CD4-positive, CD25-positive, alpha-beta regulatory T cell (primary cell): Measurements from ENCODE around the gene PHLDA3. TPM values are rescaled to one million over a fixed set of nuclear protein-coding genes. Genes with fewer than 3 reads are reported as not detected.

Experiments used
- ATAC-seq, 2 donors: fragments of 150-1000 bp; cut with Tn5 transposase; one replicate each; pipeline ENCODE4 v1.10.0; 2021; ENCODE audit warnings: low read depth in 2 of 2, moderate number of reproducible peaks in 2 of 2, moderate library complexity in 1 of 2
- DNase-seq, 3 donors: peaks; one replicate each; pipeline versions ENCODE4 v3.0.0 to v3.0.0-alpha.2; 2012 to 2022; ENCODE audit warnings: mixed read lengths in 1 of 3
- H3K27ac ChIP-seq: one replicate; pipeline ENCODE4 v1.7.0; 2013; ENCODE audit warnings: mild to moderate bottlenecking, low read length; ENCODE audit not compliant: insufficient read depth, poor library complexity, severe bottlenecking
- H3K27me3 ChIP-seq: one replicate; pipeline ENCODE4 v1.7.0; 2013; ENCODE audit warnings: low read length; ENCODE audit not compliant: control insufficient read depth, insufficient read depth
- H3K36me3 ChIP-seq: one replicate; pipeline ENCODE4 v1.7.0; 2013; ENCODE audit warnings: mild to moderate bottlenecking, low read length, moderate library complexity; ENCODE audit not compliant: control insufficient read depth, insufficient read depth
- H3K4me1 ChIP-seq: 2 replicates; pipeline ENCODE4 v1.7.0; 2013; ENCODE audit warnings: mild to moderate bottlenecking, low read length; ENCODE audit not compliant: insufficient read depth, control insufficient read depth, poor library complexity, severe bottlenecking
- H3K4me3 ChIP-seq: one replicate; pipeline ENCODE4 v1.7.0; 2013; ENCODE audit warnings: low read depth, mild to moderate bottlenecking, low read length, moderate library complexity
- H3K9me3 ChIP-seq, 2 experiments: 1 replicate in 1 of 2; 2 replicates in 1 of 2; pipeline ENCODE4 v1.7.0; 2013; ENCODE audit warnings: low read length in 2 of 2, mild to moderate bottlenecking in 1 of 2, moderate library complexity in 1 of 2; ENCODE audit not compliant: control insufficient read depth in 2 of 2
- H3K27ac Mint-ChIP-seq, 3 donors: one replicate each; pipeline ENCODE4 v1.8.0; 2020 to 2022; ENCODE audit warnings: mild to moderate bottlenecking in 3 of 3, mixed read lengths in 3 of 3, moderate library complexity in 2 of 3
- H3K27me3 Mint-ChIP-seq: one replicate; pipeline ENCODE4 v1.8.0; 2022; ENCODE audit warnings: mild to moderate bottlenecking, mixed read lengths
- H3K36me3 Mint-ChIP-seq: one replicate; pipeline ENCODE4 v1.8.0; 2020; ENCODE audit warnings: mixed read lengths
- H3K4me1 Mint-ChIP-seq, 4 donors: one replicate each; pipeline ENCODE4 v1.8.0; 2020 to 2022; ENCODE audit warnings: mixed read lengths in 4 of 4, mild to moderate bottlenecking in 1 of 4
- H3K4me3 Mint-ChIP-seq, 4 donors: one replicate each; pipeline ENCODE4 v1.8.0; 2020 to 2022; ENCODE audit warnings: mild to moderate bottlenecking in 4 of 4, mixed read lengths in 4 of 4, moderate library complexity in 3 of 4
- H3K9me3 Mint-ChIP-seq, 7 donors: one replicate each; pipeline ENCODE4 v1.8.0; 2020 to 2022; ENCODE audit warnings: mixed read lengths in 7 of 7, mild to moderate bottlenecking in 3 of 7, moderate library complexity in 2 of 7
- polyA plus RNA-seq, 4 donors: library from polyadenylated mRNA; unstranded; fragments of 300-500 nt; fragmentation: Illumina TruSeq; gene quantifications; one replicate each; pipeline ENCODE4 v1.2.3, GENCODE V29; 2021
- total RNA-seq: library from RNA; stranded (reverse); gene quantifications from one replicate; pipeline ENCODE4 v1.2.3, GENCODE V29; 2022

The PHLDA3 gene
- total and polyA plus RNA-seq, 5 donors from 2014 or later: 0.62 to 2.1 (median 1.4) TPM

DNA sequence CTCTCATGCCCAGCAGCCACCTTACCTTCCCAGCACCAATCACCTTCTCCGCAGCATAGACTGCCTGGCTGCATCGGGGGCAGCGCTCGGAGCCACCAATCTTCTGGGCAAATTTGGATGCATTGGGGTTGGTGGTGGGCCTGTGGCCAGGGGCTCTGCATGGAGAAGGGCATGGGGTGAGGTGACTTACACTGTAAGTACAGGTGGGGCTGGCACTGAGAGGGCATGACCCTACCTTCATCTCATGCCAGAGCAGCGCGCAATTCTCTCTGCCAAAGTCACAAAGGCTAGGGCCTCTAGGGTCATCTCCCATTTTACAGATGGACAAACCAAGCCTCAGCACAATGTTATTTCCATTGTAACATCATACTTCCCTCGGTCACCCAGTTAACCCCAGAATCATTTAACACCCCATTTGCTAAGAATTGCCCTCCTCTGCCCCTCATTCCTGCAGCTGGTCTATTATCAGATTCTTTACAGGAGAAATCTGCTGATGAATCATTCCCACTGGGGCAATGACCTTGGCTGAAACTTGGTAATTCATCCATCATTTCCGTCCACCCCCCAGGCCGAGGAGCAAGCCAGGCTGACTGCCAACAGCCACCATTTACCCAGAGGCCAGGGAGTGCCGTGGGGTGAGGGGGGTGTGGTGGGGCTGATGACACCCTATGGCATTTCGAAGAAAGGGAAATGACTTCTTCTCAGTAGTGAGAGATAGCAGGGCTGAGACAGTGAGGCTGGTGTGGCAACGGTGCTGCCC is 20.0 kb upstream of the PHLDA3 start:
- Histone ChIP-seq H3K27ac (no peak overlapping the region), H3K36me3 (peaks cover 45% of the 10 kb centered on the region), H3K4me3 (no peak overlapping the region), H3K4me1 (no peaks in the 10 kb centered on the region), H3K9me3 (no peaks in the 10 kb centered on the region), H3K27me3 (no peaks in the 10 kb centered on the region)
- H3K9me3 Mint-ChIP-seq: no peaks in the 10 kb centered on the region
- no peaks in the 10 kb centered on the region for H3K27me3 Mint-ChIP-seq
- no peak overlapping the region for H3K4me3 Mint-ChIP-seq
- H3K4me1 Mint-ChIP-seq: peaks cover 0 to 6% (median 0%) of the 10 kb centered on the region in 4 donors
- DNase-seq (no peak), ATAC-seq (no peak)
- H3K27ac Mint-ChIP-seq: peak overlapping the region in 1 of 3 donors; percentile 71
- peaks cover 36% of the 10 kb centered on the region for H3K36me3 Mint-ChIP-seq

DNA sequence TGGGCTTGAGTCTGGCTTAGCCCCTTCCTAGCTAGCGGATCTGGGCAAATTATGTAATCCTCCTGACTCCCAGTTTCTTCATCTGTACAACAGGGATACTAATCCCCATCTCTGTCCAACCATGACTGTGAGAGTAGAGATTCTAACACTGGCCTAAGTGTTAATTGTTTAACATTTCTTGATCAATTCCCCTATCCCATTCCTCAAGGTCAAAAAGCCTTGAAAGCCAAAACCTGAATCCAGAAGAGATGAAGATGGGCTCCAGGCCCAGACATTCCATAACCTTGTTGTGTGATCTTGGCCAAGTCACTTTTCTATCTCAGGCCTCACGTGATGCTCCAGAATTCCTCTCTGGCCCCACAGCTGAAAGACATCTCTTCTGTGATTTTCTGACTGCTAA is 18.8 kb upstream of the PHLDA3 start:
- no peak overlapping the region for H3K27ac ChIP-seq
- no peaks in the 10 kb centered on the region for H3K9me3 ChIP-seq
- H3K4me3 ChIP-seq: no peak overlapping the region
- no peaks in the 10 kb centered on the region for H3K9me3 Mint-ChIP-seq
- no peaks in the 10 kb centered on the region for H3K27me3 Mint-ChIP-seq
- ATAC-seq: no peak
- H3K36me3 ChIP-seq: peaks cover 45% of the 10 kb centered on the region
- H3K27me3 ChIP-seq: no peaks in the 10 kb centered on the region
- peaks cover 28% of the 10 kb centered on the region for H3K36me3 Mint-ChIP-seq
- H3K4me1 ChIP-seq: no peaks in the 10 kb centered on the region
- H3K4me3 Mint-ChIP-seq: no peak overlapping the region
- H3K27ac Mint-ChIP-seq: peak overlapping the region in 2 of 3 donors; percentile 42 to 60
- H3K4me1 Mint-ChIP-seq: peaks cover 0 to 5% (median 0%) of the 10 kb centered on the region in 4 donors
- no peak for DNase-seq

DNA sequence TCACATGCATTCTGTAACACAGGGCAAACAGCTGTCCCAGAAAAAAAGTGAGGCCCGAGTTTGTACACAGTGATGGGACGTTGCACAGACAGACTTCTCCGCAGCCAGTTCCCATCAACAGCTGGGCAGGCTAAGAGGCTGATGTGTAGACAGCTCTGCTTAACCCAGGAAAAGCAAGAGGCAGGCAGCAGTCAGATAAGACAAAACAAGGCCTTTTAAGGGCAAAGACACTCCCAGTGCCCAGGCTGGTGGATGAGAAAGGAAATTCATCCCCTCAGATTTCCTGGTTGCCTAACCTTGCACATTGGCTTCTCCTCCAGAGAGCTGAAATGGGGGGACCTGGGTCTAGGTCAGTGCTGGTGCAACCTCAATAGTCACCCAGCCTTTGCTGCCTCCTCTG is 17.2 kb upstream of the PHLDA3 start:
- Histone ChIP-seq H3K27me3 (no peaks in the 10 kb centered on the region), H3K4me3 (no peak overlapping the region), H3K9me3 (no peaks in the 10 kb centered on the region), H3K4me1 (peaks cover 9% of the 10 kb centered on the region), H3K36me3 (peaks cover 42% of the 10 kb centered on the region), H3K27ac (no peak overlapping the region)
- H3K27me3 Mint-ChIP-seq: peaks cover 9% of the 10 kb centered on the region
- H3K36me3 Mint-ChIP-seq: peaks cover 24% of the 10 kb centered on the region
- H3K4me3 Mint-ChIP-seq: no peak overlapping the region
- no peaks in the 10 kb centered on the region for H3K9me3 Mint-ChIP-seq
- peaks cover 0 to 14% (median 6%) of the 10 kb centered on the region in 4 donors for H3K4me1 Mint-ChIP-seq
- ATAC-seq (no peak), DNase-seq (no peak)
- peak overlapping the region in 2 of 3 donors; percentile 37 to 46 for H3K27ac Mint-ChIP-seq

DNA sequence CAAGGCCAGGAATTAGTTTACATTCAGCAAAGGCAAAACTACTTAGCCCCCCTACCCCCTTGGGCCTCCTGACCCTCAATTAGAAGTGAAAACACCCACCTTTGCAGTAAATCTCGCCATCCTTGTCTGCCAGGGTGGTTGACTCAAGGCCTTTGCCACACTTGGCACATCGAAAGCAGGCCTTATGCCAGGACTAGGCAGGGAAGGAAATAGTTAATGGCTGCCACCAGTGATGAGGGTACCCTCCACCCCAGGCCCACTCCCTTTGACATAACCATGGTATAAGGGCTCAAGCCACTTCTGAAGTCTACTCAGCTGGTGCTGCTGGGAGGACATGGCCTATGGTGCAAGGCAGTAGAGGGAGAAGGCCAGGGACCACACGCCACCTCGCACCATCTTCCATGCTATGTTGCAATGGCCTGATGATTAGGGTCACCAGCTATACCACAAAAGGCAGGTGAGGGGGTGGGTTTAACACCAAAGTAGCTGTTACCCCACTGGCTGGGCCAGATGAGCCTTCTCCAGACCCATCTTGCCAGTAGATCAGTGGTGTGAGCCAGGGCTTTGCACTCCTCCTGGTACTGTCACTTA is 16.3 kb upstream of the PHLDA3 start:
- Histone ChIP-seq H3K36me3 (peaks cover 39% of the 10 kb centered on the region), H3K4me1 (peaks cover 18% of the 10 kb centered on the region), H3K9me3 (no peaks in the 10 kb centered on the region), H3K27me3 (no peaks in the 10 kb centered on the region), H3K4me3 (no peak overlapping the region), H3K27ac (no peak overlapping the region)
- DNase-seq (no peak), ATAC-seq (no peak)
- Mint-ChIP-seq H3K27me3 (peaks cover 17% of the 10 kb centered on the region), H3K4me3 (peak overlapping the region in 1 of 4 donors; percentile 47), H3K36me3 (peaks cover 24% of the 10 kb centered on the region), H3K4me1 (peaks cover 0 to 21% (median 11%) of the 10 kb centered on the region in 4 donors), H3K27ac (no peak overlapping the region), H3K9me3 (no peaks in the 10 kb centered on the region)

DNA sequence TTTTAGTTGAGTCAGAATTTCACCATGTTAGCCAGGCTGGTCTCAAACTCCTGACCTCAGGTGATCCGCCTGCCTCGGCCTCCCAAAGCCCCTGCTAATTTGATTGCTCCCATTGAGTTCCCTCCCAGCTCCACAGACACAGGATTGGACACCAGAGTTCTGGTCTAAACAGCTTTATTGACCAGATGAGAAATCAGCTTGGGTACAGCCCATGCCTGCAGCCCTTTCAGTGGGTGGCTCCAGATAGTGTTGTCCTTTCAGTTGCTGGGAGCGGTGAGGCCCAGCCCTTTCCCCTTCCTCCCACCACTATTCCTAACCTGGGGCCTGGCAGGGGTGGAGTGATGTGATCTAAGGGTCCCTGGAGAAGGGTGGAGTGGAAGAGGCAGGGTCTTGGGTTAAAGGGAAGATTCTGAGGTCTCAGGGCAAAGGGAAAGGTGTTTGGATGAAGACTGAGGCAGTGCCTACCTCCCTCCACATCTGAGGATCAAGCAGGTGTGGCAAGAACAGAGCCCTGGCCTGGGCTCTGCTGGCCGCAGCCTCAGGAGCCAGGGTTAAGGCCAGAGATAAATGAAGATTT is 14.5 kb upstream of the PHLDA3 start:
- Histone ChIP-seq H3K4me1 (peaks cover 22% of the 10 kb centered on the region), H3K4me3 (no peak overlapping the region), H3K27me3 (no peaks in the 10 kb centered on the region), H3K36me3 (peaks cover 24% of the 10 kb centered on the region), H3K27ac (no peak overlapping the region), H3K9me3 (no peaks in the 10 kb centered on the region)
- Mint-ChIP-seq H3K4me1 (peaks cover 5 to 21% (median 13%) of the 10 kb centered on the region in 4 donors), H3K4me3 (no peak overlapping the region), H3K9me3 (no peaks in the 10 kb centered on the region), H3K27ac (no peak overlapping the region), H3K27me3 (peaks cover 17% of the 10 kb centered on the region), H3K36me3 (peaks cover 21% of the 10 kb centered on the region)
- DNase-seq (no peak), ATAC-seq (no peak)

DNA sequence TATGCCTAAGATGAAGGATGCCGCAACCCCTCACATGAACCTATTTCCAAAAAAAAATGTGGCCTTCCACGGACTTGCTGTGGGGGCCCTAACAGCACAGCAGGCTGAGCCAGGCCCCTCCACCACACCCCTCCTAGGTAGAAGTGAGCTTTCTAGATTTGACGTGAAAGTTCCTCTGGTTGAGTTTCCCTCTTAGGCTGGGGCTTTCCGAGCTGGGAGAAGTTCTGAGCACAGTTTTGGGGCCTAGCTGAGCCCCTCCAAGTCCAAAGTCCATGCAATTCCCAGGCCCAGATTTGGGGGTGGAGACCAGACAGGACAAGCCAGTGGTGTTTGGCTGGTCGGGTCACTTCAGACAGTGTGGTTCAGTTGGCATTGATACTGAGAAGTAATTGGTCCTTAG is 13.8 kb upstream of the PHLDA3 start:
- Mint-ChIP-seq H3K36me3 (peaks cover 15% of the 10 kb centered on the region), H3K9me3 (no peaks in the 10 kb centered on the region), H3K4me3 (peak overlapping the region in 2 of 4 donors; percentile 17 to 88), H3K4me1 (peaks cover 5 to 21% (median 13%) of the 10 kb centered on the region in 4 donors), H3K27me3 (peaks cover 17% of the 10 kb centered on the region), H3K27ac (no peak overlapping the region)
- Histone ChIP-seq H3K4me3 (no peak overlapping the region), H3K27ac (no peak overlapping the region), H3K9me3 (no peaks in the 10 kb centered on the region), H3K36me3 (peaks cover 23% of the 10 kb centered on the region), H3K27me3 (no peaks in the 10 kb centered on the region), H3K4me1 (peaks cover 22% of the 10 kb centered on the region)
- ATAC-seq (no peak), DNase-seq (no peak)

DNA sequence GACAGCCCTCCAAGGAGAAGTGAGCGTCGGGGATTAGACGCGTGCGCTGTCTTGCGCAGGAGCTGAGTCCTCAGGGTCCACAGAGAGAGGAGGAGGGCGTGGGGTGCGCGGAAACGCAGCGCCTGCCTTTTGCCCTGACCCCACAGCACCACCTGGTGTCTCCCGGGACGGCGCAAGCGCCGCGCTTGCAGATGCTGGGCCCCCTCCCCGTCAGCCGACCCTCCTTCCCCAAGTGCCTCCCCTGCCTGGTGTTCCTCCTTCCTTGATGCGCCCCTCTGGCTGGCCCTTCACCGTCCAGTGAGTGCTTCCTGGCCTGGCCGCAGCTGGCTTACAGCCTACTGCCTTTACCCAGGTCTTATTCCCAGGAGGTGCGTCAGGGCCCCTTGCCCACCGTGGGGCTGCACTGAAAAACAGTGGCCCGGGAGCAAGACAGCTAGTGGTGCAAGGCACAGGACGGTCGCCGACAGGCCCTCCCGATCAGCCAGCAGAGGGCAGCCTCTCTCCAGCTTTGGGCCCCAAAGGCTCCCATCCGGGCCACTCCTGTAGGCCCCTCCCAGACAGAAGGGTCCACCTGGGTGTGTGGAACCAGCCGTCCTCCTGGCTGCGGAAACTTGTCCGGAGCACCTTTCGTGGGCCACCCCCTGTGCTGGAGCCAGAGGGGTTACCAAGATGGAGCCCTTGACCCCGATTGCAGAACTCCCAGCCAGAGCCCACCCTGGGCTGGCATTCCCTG is 12.9 kb upstream of the PHLDA3 start:
- DNase-seq: peak; percentile 59 to 81 (median 81)
- no peak overlapping the region for H3K4me3 ChIP-seq
- Mint-ChIP-seq H3K27ac (peak overlapping the region in 1 of 3 donors; percentile 25), H3K36me3 (peaks cover 19% of the 10 kb centered on the region), H3K9me3 (no peaks in the 10 kb centered on the region), H3K4me3 (peak overlapping the region; percentile 49 to 81 (median 76)), H3K27me3 (peaks cover 17% of the 10 kb centered on the region), H3K4me1 (peaks cover 5 to 21% (median 13%) of the 10 kb centered on the region in 4 donors)
- H3K27me3 ChIP-seq: no peaks in the 10 kb centered on the region
- peak; percentile 76 to 81 for ATAC-seq
- H3K36me3 ChIP-seq: peaks cover 17% of the 10 kb centered on the region
- no peaks in the 10 kb centered on the region for H3K9me3 ChIP-seq
- no peak overlapping the region for H3K27ac ChIP-seq
- H3K4me1 ChIP-seq: peaks cover 22% of the 10 kb centered on the region
